IMR-90 (cell line): ENCODE results near the gene NEK11. TPM values are rescaled to one million over a fixed set of nuclear protein-coding genes. Genes with fewer than 3 reads are reported as not detected.

ENCODE experiments used
- ATAC-seq: fragments of 200-7000 bp; cut with Tn5 transposase; 2 replicates; pipeline ENCODE4 v1.9.1; 2020; ENCODE audit warnings: low read depth, mild to moderate bottlenecking, moderate library complexity
- BruUV-seq: library from RNA; stranded (reverse); fragments of 400-500 nt; replicated peaks from 2 replicates; lab custom pipeline; 2021; lab: Mats Ljungman, UMichigan
- CTCF ChIA-PET: fragments of 300-600 bp; formaldehyde crosslinking; extraction: SDS; loops from one replicate; lab custom pipeline; 2021; ENCODE audit warnings: antibody characterized with exemption; lab: Yijun Ruan, JAX
- POLR2A ChIA-PET: fragments of 300-600 bp; sonication (Branson Sonifier 250); formaldehyde crosslinking; loops from one replicate; lab custom pipeline; 2022; ENCODE audit warnings: antibody characterized with exemption; ENCODE audit not compliant: unreplicated experiment; lab: Charles Lee
- DNase-seq: peaks from one replicate; pipeline ENCODE4 v3.0.0; 2013
- H2AFZ ChIP-seq: replicated peaks from 2 replicates; pipeline ENCODE3; 2013; ENCODE audit warnings: low read length, mild to moderate bottlenecking; ENCODE audit not compliant: poor library complexity
- H2AK5ac ChIP-seq: 2 replicates; pipeline ENCODE4 v1.6.1; 2013; ENCODE audit warnings: low read depth, low read length, inconsistent platforms
- H2AK9ac ChIP-seq: replicated peaks from 2 replicates; pipeline ENCODE3; 2013; ENCODE audit warnings: mild to moderate bottlenecking, low read depth, low read length, moderate library complexity; ENCODE audit not compliant: poor library complexity
- H2BK120ac ChIP-seq: 2 replicates; pipeline ENCODE4 v1.6.1; 2013; ENCODE audit warnings: low read depth, low read length, inconsistent platforms
- H2BK15ac ChIP-seq: 3 replicates; pipeline ENCODE4 v1.6.1; 2013; ENCODE audit warnings: low read depth, low read length, inconsistent platforms
- H2BK20ac ChIP-seq: 2 replicates; pipeline ENCODE4 v1.6.1; 2013; ENCODE audit warnings: low read depth, mild to moderate bottlenecking, inconsistent platforms, low read length, moderate library complexity
- H2BK5ac ChIP-seq: 2 replicates; pipeline ENCODE4 v1.6.1; 2013; ENCODE audit warnings: mild to moderate bottlenecking, low read depth, low read length, inconsistent platforms; ENCODE audit not compliant: poor library complexity, severe bottlenecking
- H3K14ac ChIP-seq: replicated peaks from 2 replicates; pipeline ENCODE4 v1.6.1; 2013; ENCODE audit warnings: low read depth, low read length, inconsistent platforms
- H3K18ac ChIP-seq: 2 replicates; pipeline ENCODE4 v1.6.1; 2013; ENCODE audit warnings: low read depth, low read length, control low read depth
- H3K23ac ChIP-seq: 2 replicates; pipeline ENCODE4 v1.6.1; 2013; ENCODE audit warnings: low read depth, low read length, inconsistent platforms
- H3K27ac ChIP-seq: 2 replicates; pipeline ENCODE4 v1.5.1; 2013; ENCODE audit warnings: mild to moderate bottlenecking, control low read depth, low read length; ENCODE audit not compliant: insufficient read depth
- H3K27me3 ChIP-seq: 2 replicates; pipeline ENCODE4 v1.6.1; 2013; ENCODE audit warnings: low read length; ENCODE audit not compliant: control insufficient read depth, insufficient read depth
- H3K36me3 ChIP-seq: 2 replicates; pipeline ENCODE4 v1.6.1; 2013; ENCODE audit warnings: low read length, mixed read lengths; ENCODE audit not compliant: control insufficient read depth, insufficient read depth
- H3K4ac ChIP-seq: 2 replicates; pipeline ENCODE4 v1.6.1; 2013; ENCODE audit warnings: low read depth, low read length, inconsistent platforms
- H3K4me1 ChIP-seq: 2 replicates; pipeline ENCODE4 v1.6.1; 2013; ENCODE audit warnings: low read length, mixed read lengths; ENCODE audit not compliant: control insufficient read depth, insufficient read depth
- H3K4me2 ChIP-seq: 2 replicates; pipeline ENCODE4 v1.6.1; 2013; ENCODE audit warnings: low read depth, mild to moderate bottlenecking, control low read depth, low read length, moderate library complexity
- H3K4me3 ChIP-seq: 2 replicates; pipeline ENCODE4 v1.5.1; 2013; ENCODE audit warnings: low read depth, mild to moderate bottlenecking, control low read depth, low read length, moderate library complexity; ENCODE audit not compliant: insufficient read depth
- H3K56ac ChIP-seq: 2 replicates; pipeline ENCODE4 v1.6.1; 2013; ENCODE audit warnings: low read length, inconsistent platforms; ENCODE audit not compliant: insufficient read depth; ENCODE audit errors: extremely low read depth
- H3K79me1 ChIP-seq, 2 experiments: 2 replicates each; pipeline ENCODE4 v1.6.1; 2013; ENCODE audit warnings: low read length in 2 of 2, inconsistent platforms in 1 of 2, low read depth in 1 of 2
- H3K9ac ChIP-seq: 2 replicates; pipeline ENCODE4 v1.6.1; 2013; ENCODE audit warnings: low read depth, low read length, control low read depth
- H3K9me1 ChIP-seq: 2 replicates; pipeline ENCODE4 v1.6.1; 2013; ENCODE audit warnings: low read length, inconsistent platforms; ENCODE audit not compliant: insufficient read depth
- H3K9me3 ChIP-seq: 2 replicates; pipeline ENCODE4 v1.6.1; 2013; ENCODE audit warnings: low read length; ENCODE audit not compliant: control insufficient read depth, insufficient read depth
- H4K20me1 ChIP-seq: 2 replicates; pipeline ENCODE4 v1.6.1; 2013; ENCODE audit warnings: low read length, inconsistent platforms; ENCODE audit not compliant: insufficient read depth
- H4K5ac ChIP-seq: 2 replicates; pipeline ENCODE4 v1.6.1; 2013; ENCODE audit warnings: mild to moderate bottlenecking, low read depth, low read length, control low read depth
- H4K8ac ChIP-seq, 2 experiments: 2 replicates each; pipeline ENCODE4 v1.6.1; 2013; ENCODE audit warnings: low read depth in 2 of 2, low read length in 2 of 2, control low read depth in 1 of 2, inconsistent platforms in 1 of 2
- H4K91ac ChIP-seq: 2 replicates; pipeline ENCODE4 v1.6.1; 2013; ENCODE audit warnings: low read depth, low read length, inconsistent platforms; ENCODE audit not compliant: insufficient read depth
- BHLHE40 ChIP-seq: fragments of 150-350 bp; IDR thresholded peaks from 2 replicates; pipeline ENCODE4 v1.6.1; 2016; ENCODE audit warnings: mild to moderate bottlenecking, low read depth, low read length
- CHD1 ChIP-seq: IDR thresholded peaks from 2 replicates; pipeline ENCODE4 v1.6.1; 2012; ENCODE audit warnings: low read depth, low read length, improper control_type of control experiment
- WGBS, 2 experiments: methylation state at CpG; one replicate each; pipeline versions ENCODE4 v1.1.5 to v1.1.7; 2013; ENCODE audit warnings: missing lambda C conversion rate in 2 of 2; ENCODE audit not compliant: insufficient read length in 1 of 2; ENCODE audit errors: extremely low coverage in 2 of 2; 5-methylcytosine and 5-hydroxymethylcytosine counted together
- dilution Hi-C: fragments of 300-500 bp; cut with HindIII; formaldehyde crosslinking; loops from one replicate; pipeline ENCODE4 v1.14.3; 2018; ENCODE audit warnings: low sequenced_read_pairs; ENCODE audit not compliant: unreplicated experiment
- in situ Hi-C: fragments of 300-500 bp; cut with MboI; formaldehyde crosslinking; loops from 3 replicates; pipeline ENCODE4 v1.14.3; 2019; ENCODE audit warnings: low sequenced_read_pairs, inconsistent platforms, mixed read lengths
- intact Hi-C: fragments of 100-400 bp; cut with micrococcal nuclease; formaldehyde crosslinking; loops from 2 replicates; pipeline ENCODE4 v1.10.0; 2022
- polyA plus RNA-seq, 3 experiments: library from polyadenylated mRNA; depleted of rRNA; stranded (reverse); fragments of >200 nt; gene quantifications; 2 replicates each; pipeline ENCODE4 v1.2.3, GENCODE V29; 2012; ENCODE audit warnings: low replicate concordance in 1 of 3
- total RNA-seq: library from RNA; depleted of rRNA; stranded (reverse); fragments of >200 nt; gene quantifications from 2 replicates; pipeline ENCODE4 v1.2.3, GENCODE V29; 2012

Gene NEK11
- total and polyA plus RNA-seq, 2 of the 4 experiments (the other 2 are of a cell fraction), result 1.1 to 1.6 TPM

- Histone ChIP-seq H3K9me3 (no peaks in the 10 kb centered on the region), H3K9me1 (no peaks in the 10 kb centered on the region), H3K36me3 (no peaks in the 10 kb centered on the region), H3K23ac (no peak overlapping the region), H3K4me3 (no peak overlapping the region), H2BK5ac (no peak overlapping the region), H4K8ac (no peak overlapping the region), H3K9ac (no peak overlapping the region), H3K18ac (no peak overlapping the region), H2BK20ac (no peak overlapping the region), H2AFZ (no peak overlapping the region), H3K27ac (no peak overlapping the region), H2AK9ac (no peak overlapping the region), H3K27me3 (no peaks in the 10 kb centered on the region), H3K14ac (no peak overlapping the region), H4K5ac (no peak overlapping the region), H3K4ac (no peak overlapping the region), H2BK15ac (no peak overlapping the region), H3K4me1 (no peaks in the 10 kb centered on the region), H3K79me1 (no peaks in the 10 kb centered on the region), H4K91ac (no peak overlapping the region), H4K20me1 (no peaks in the 10 kb centered on the region), H3K56ac (no peak overlapping the region), H2AK5ac (no peak overlapping the region), H2BK120ac (no peak overlapping the region), H3K4me2 (no peak overlapping the region)
- BruUV-seq, result no TSS peak
- DNase-seq (no peak), ATAC-seq (no peak)
- POLR2A ChIA-PET, result no interaction called here
- in situ Hi-C loops (no loop called here), intact Hi-C loops (loop anchor here (5.0 kb wide), 1 partner anchor 109 kb away; no protein-coding TSS in a partner anchor), dilution Hi-C loops (no loop called here)
- CTCF ChIA-PET, result no interaction called here
- no CpG with 5 or more reads among the region's 1 CpG for WGBS, 2 experiments
- TF ChIP-seq BHLHE40, result no peak
- no peak for TF ChIP-seq CHD1
Measured at GRCh38 chr3:131140891-131141290, 114.2 kb downstream of the NEK11 start.
